Measurements from ENCODE around the gene ANKRD11. TPM values are rescaled to one million over a fixed set of nuclear protein-coding genes. Genes with fewer than 3 reads are reported as not detected.

The ANKRD11 gene
- polyA plus RNA-seq, 3 donors: 3.2 to 62.4 (median 5.4) TPM

DNA sequence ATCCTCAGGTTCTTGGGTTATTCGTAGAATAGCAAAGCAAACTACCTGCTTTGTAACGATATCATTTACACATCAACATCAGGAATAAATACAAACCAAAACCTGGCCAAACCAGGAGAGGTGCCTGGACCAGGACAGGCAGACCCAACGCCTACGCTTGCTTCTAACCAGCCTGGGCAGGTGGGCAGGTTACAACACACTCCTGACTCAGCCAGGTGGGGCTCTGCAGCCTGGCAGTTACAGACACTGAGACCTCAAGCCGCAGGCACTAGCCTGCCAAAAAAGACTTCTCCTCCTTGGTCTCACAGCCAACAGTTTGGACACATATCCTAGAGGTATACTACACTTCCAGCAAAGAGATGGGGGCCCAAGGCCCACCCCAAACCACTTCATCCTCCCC, 14.0 kb downstream of the ANKRD11 start:
- H3K27ac ChIP-seq (ENCODE audit: low read depth in 1 of 2, low read length in 2 of 2): peak overlapping the region in 1 of 2 donors; percentile 60
- peaks cover 0 to under 1% (median 0%) of the 10 kb centered on the region in 3 donors for H3K27me3 Mint-ChIP-seq (ENCODE audit: low read depth in 3 of 3)
- H3K9me3 Mint-ChIP-seq: peaks cover 0 to 2% (median 0%) of the 10 kb centered on the region in 7 donors
- 93% methylated on average over 5 of the region's 5 CpGs for WGBS (ENCODE audit: insufficient coverage)
- no peaks in the 10 kb centered on the region for H3K36me3 ChIP-seq (replicated peaks in 1 of 2; ENCODE audit: control insufficient read depth in 1 of 2, insufficient read depth in 2 of 2, low read length in 2 of 2)
- intact Hi-C loops (cut with micrococcal nuclease): no loop called here
- H3K4me1 Mint-ChIP-seq: peaks cover 86% of the 10 kb centered on the region
- peak overlapping the region in 1 of 2 donors; percentile 65 for H3K4me3 Mint-ChIP-seq
- peaks cover 100% of the 10 kb centered on the region for H4K20me1 ChIP-seq (ENCODE audit: insufficient read depth, low read length)
- H2AFZ ChIP-seq (ENCODE audit: insufficient read depth, low read depth, low read length, poor library complexity, severe bottlenecking): no peak overlapping the region
- peak overlapping the region; percentile 31 to 83 (median 71) for H3K27ac Mint-ChIP-seq
- no peak for DNase-seq
- peaks cover 54 to 83% of the 10 kb centered on the region in 2 donors for H3K4me1 ChIP-seq (ENCODE audit: control insufficient read depth in 1 of 2, insufficient read depth in 2 of 2, low read length in 2 of 2)
- no peaks in the 10 kb centered on the region for H3K9me3 ChIP-seq (replicated peaks in 1 of 2; ENCODE audit: control insufficient read depth in 1 of 2, insufficient read depth in 1 of 2, low read length in 2 of 2)
- H3K4me3 ChIP-seq (replicated peaks in 1 of 3; ENCODE audit: low read depth in 2 of 3, low read length in 3 of 3): no peak overlapping the region
- TF ChIP-seq, protein P1, sequence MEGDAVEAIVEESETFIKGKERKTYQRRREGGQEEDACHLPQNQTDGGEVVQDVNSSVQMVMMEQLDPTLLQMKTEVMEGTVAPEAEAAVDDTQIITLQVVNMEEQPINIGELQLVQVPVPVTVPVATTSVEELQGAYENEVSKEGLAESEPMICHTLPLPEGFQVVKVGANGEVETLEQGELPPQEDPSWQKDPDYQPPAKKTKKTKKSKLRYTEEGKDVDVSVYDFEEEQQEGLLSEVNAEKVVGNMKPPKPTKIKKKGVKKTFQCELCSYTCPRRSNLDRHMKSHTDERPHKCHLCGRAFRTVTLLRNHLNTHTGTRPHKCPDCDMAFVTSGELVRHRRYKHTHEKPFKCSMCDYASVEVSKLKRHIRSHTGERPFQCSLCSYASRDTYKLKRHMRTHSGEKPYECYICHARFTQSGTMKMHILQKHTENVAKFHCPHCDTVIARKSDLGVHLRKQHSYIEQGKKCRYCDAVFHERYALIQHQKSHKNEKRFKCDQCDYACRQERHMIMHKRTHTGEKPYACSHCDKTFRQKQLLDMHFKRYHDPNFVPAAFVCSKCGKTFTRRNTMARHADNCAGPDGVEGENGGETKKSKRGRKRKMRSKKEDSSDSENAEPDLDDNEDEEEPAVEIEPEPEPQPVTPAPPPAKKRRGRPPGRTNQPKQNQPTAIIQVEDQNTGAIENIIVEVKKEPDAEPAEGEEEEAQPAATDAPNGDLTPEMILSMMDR (IDR thresholded peaks at IDR 0.05): no peak
- peaks cover 100% of the 10 kb centered on the region for H3K79me2 ChIP-seq (ENCODE audit: insufficient read depth, low read length)
- H3K4me2 ChIP-seq (replicated peaks; ENCODE audit: extremely low read depth, low read length, poor library complexity, severe bottlenecking): peak overlapping the region; percentile 33
- H3K27me3 ChIP-seq (ENCODE audit: control insufficient read depth in 2 of 2, insufficient read depth in 2 of 2, low read length in 2 of 2): no peaks in the 10 kb centered on the region
- peaks cover 10 to 23% of the 10 kb centered on the region in 2 donors for H3K36me3 Mint-ChIP-seq
- no peak overlapping the region for H3K9ac ChIP-seq (ENCODE audit: insufficient read depth, low read length, poor library complexity, severe bottlenecking)

DNA sequence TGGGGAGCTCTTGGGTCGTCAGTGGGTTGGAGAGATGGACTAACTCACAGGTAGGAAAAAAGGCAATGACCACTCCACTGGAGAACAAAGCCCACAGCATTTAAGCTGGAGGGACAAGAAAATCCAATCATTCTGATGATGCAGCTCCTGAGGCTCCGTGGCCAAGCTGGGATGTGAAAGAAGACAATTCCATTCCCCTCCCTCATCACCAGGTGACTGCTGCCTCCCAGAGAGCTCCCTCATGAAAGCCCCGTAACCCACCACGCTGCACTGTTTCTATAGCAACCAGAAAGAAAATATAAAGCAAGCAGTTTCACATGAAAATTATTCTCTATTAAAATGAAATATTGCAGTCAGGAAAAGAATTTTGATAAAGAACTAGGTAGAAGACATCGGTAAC, 15.2 kb downstream of the ANKRD11 start:
- WGBS (ENCODE audit: insufficient coverage): 70% methylated on average over 2 of the region's 5 CpGs
- no peak overlapping the region for H3K4me3 ChIP-seq (replicated peaks in 1 of 3; ENCODE audit: low read depth in 2 of 3, low read length in 3 of 3)
- H3K4me2 ChIP-seq (replicated peaks; ENCODE audit: extremely low read depth, low read length, poor library complexity, severe bottlenecking): no peak overlapping the region
- intact Hi-C loops (cut with micrococcal nuclease): no loop called here
- H3K36me3 ChIP-seq (replicated peaks in 1 of 2; ENCODE audit: control insufficient read depth in 1 of 2, insufficient read depth in 2 of 2, low read length in 2 of 2): no peaks in the 10 kb centered on the region
- DNase-seq: no peak
- Mint-ChIP-seq H3K27me3 (ENCODE audit: low read depth in 3 of 3) (peaks cover 0 to 2% (median 0%) of the 10 kb centered on the region in 3 donors), H3K9me3 (peaks cover 0 to 2% (median 0%) of the 10 kb centered on the region in 7 donors), H3K4me1 (peaks cover 85% of the 10 kb centered on the region), H3K4me3 (no peak overlapping the region), H3K27ac (peak overlapping the region; percentile 35 to 98 (median 90)), H3K36me3 (peaks cover 6 to 17% of the 10 kb centered on the region in 2 donors)
- no peak overlapping the region for H2AFZ ChIP-seq (ENCODE audit: insufficient read depth, low read depth, low read length, poor library complexity, severe bottlenecking)
- H4K20me1 ChIP-seq (ENCODE audit: insufficient read depth, low read length): peaks cover 100% of the 10 kb centered on the region
- no peaks in the 10 kb centered on the region for H3K27me3 ChIP-seq (ENCODE audit: control insufficient read depth in 2 of 2, insufficient read depth in 2 of 2, low read length in 2 of 2)
- peaks cover 60 to 86% of the 10 kb centered on the region in 2 donors for H3K4me1 ChIP-seq (ENCODE audit: control insufficient read depth in 1 of 2, insufficient read depth in 2 of 2, low read length in 2 of 2)
- H3K9ac ChIP-seq (ENCODE audit: insufficient read depth, low read length, poor library complexity, severe bottlenecking): no peak overlapping the region
- H3K27ac ChIP-seq (ENCODE audit: low read depth in 1 of 2, low read length in 2 of 2): peak overlapping the region in 1 of 2 donors; percentile 85
- no peaks in the 10 kb centered on the region for H3K9me3 ChIP-seq (replicated peaks in 1 of 2; ENCODE audit: control insufficient read depth in 1 of 2, insufficient read depth in 1 of 2, low read length in 2 of 2)
- peaks cover 100% of the 10 kb centered on the region for H3K79me2 ChIP-seq (ENCODE audit: insufficient read depth, low read length)
- TF ChIP-seq, protein P1 (IDR thresholded peaks at IDR 0.05): no peak

Data from CD14-positive monocyte (primary cell).